HG02759 (cell line): Measurements from ENCODE around the gene ARMC6.

Source experiments
- ATAC-seq: cut with Tn5 transposase; IDR thresholded peaks from one replicate; pipeline ENCODE4 v1.9.1; 2021; ENCODE audit warnings: mild to moderate bottlenecking, moderate library complexity; ENCODE audit not compliant: unreplicated experiment

The ARMC6 gene

GRCh38 chr19:19033426-19034203 is at the start of gene ARMC6, which contains the start of gene SUGP2:
Gene ARMC6 (plus strand): TSS chr19:19033603. CDS start chr19:19034210, 607 bp downstream.
Gene SUGP2 (minus strand): TSS chr19:19033517. CDS start chr19:19031071, 2,446 bp downstream.
- peak; percentile 74 for ATAC-seq

GRCh38 chr19:18984251-18984650 is 49.2 kb upstream of the ARMC6 start:
- no peak for ATAC-seq

GRCh38 chr19:18985257-18985656 is 48.1 kb upstream of the ARMC6 start:
- ATAC-seq = no peak

- no peak for ATAC-seq
Measured at GRCh38 chr19:18987456-18987855, 45.9 kb upstream of the ARMC6 start.

GRCh38 chr19:18989316-18989715 is 44.1 kb upstream of the ARMC6 start:
- no peak for ATAC-seq

GRCh38 chr19:18990128-18990708 is 43.2 kb upstream of the ARMC6 start:
- ATAC-seq = no peak

- ATAC-seq = no peak
Measured at GRCh38 chr19:18991006-18991405, 42.4 kb upstream of the ARMC6 start.

- ATAC-seq = no peak
Measured at GRCh38 chr19:18991468-18991867, 41.9 kb upstream of the ARMC6 start.

- ATAC-seq = no peak
Measured at GRCh38 chr19:18992696-18993095, 40.7 kb upstream of the ARMC6 start.

GRCh38 chr19:18993115-18993514 is 40.3 kb upstream of the ARMC6 start:
- ATAC-seq = no peak

- ATAC-seq = peak; percentile 55
Measured at GRCh38 chr19:18995804-18996241, 37.6 kb upstream of the ARMC6 start.

GRCh38 chr19:18996351-18996750 is 37.1 kb upstream of the ARMC6 start:
- no peak for ATAC-seq

GRCh38 chr19:18996796-18997394 is 36.5 kb upstream of the ARMC6 start:
- ATAC-seq = no peak

- ATAC-seq = no peak
Measured at GRCh38 chr19:18998276-18998675, 35.1 kb upstream of the ARMC6 start.

- ATAC-seq = no peak
Measured at GRCh38 chr19:18999016-18999758, 34.2 kb upstream of the ARMC6 start.

GRCh38 chr19:18999896-19000620 is 33.3 kb upstream of the ARMC6 start:
- ATAC-seq = no peak

GRCh38 chr19:19004144-19004543 is 29.3 kb upstream of the ARMC6 start:
- no peak for ATAC-seq

GRCh38 chr19:19006213-19006612 is 27.2 kb upstream of the ARMC6 start:
- no peak for ATAC-seq

- no peak for ATAC-seq
Measured at GRCh38 chr19:19009951-19010350, 23.5 kb upstream of the ARMC6 start.

GRCh38 chr19:19010551-19010950 is 22.9 kb upstream of the ARMC6 start:
- ATAC-seq = no peak

- no peak for ATAC-seq
Measured at GRCh38 chr19:19021115-19021514, 12.3 kb upstream of the ARMC6 start.
